NCI-H1048 (cell line): ENCODE data around the gene WDR64.

Experiments used
- DNase-seq: peaks from one replicate; lab custom pipeline; 2025; lab: John Stamatoyannopoulos, UW

Gene WDR64

GRCh38 chr1:241631674-241632073, 20.4 kb upstream of the WDR64 start:
- no peak for DNase-seq

DNA sequence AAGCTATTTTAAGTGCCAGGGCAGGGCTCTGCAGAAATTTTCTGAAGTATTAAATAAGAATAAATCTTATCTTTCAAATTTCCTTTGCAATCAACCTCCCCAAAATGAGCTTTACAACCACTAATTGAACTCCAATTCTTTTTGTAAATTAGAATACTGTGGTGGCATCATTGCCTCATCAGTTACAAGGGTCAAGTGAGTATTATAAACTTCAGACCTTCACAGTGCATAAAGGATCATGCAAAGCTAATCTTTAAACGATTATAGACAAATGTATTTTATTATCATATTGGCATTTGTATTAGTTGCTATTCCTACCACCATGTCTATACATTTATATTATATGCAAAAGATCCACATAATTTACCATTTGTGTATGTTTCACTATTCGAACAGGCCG, 19.1 kb upstream of the WDR64 start:
- DNase-seq: no peak

DNA sequence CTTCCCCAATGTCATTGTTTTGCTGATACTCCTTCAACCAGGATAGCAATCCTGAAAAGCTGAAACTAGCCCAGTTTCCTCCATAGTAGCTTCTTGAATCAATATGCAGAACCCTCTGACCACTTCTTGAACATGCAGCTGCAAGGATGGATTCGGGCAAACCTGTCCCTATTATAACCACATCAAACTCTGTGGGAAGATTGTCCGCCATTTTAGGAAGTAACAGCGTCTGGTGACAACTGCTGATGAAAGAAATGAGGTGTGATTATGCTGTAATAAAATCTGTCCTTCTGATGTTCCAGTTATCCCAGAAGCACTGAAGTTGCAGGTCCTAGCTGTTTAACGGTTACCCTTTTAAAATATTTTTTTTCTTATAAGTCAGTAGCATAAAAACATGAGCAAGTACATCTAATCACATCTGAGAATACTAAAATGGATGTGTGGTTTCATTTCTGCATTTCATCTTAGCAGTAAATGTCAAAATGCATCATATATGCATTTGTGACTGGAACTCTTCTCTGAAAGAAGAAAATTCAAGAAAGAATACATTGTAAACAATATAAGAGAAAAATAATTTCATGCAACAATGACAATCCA, 16.4 kb upstream of the WDR64 start:
- no peak for DNase-seq

DNA sequence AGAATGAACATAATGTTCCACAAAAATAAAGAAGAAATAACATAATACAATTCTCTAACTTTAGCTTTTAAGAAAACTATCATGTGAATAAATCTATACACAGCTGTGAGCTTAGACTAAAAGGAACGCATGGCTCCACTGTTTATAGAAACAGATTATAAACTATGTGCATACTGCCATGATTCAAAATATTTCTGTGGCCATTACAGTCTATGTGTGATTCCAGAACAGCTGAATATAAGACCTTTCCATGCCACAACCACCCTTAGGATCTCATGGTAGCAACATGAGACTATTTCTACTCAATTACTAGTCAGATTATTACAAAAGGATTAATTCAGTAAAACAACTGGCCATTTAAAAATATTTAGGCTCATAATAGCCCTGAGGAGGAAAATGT, 15.8 kb upstream of the WDR64 start:
- DNase-seq: no peak

- no peak for DNase-seq
Measured at GRCh38 chr1:241637046-241637590, 15.0 kb upstream of the WDR64 start.

GRCh38 chr1:241637604-241638003, 14.5 kb upstream of the WDR64 start:
- DNase-seq: no peak

GRCh38 chr1:241638099-241638682, 13.9 kb upstream of the WDR64 start:
- DNase-seq: no peak

GRCh38 chr1:241638909-241639622, 13.0 kb upstream of the WDR64 start:
- no peak for DNase-seq

DNA sequence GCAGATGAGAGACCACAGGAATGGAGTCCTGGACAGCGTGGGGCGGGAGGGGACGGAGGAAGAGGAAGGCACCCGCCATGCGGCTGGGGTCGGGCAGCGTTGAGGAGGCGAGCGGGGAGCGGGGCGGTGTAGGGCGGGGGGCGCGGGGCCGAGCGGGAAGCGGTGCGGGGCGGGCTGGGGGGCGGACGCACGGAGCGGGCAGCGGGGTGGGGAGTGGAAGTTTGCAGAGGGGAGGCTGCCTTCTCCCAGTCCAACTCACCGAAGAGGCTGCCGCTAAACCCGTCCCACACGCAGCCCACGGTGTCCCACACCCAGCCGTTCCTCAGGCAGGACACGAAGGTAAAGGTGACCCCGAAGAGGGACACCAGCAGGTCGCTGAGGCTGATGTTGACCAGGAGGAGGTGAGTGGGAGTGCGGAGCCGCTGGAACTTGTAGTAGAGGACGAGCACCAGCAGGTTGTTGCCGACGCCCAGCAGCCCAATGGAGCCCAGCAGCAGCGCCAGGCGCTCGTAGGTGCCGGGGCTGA, 12.4 kb upstream of the WDR64 start:
- no peak for DNase-seq

DNA sequence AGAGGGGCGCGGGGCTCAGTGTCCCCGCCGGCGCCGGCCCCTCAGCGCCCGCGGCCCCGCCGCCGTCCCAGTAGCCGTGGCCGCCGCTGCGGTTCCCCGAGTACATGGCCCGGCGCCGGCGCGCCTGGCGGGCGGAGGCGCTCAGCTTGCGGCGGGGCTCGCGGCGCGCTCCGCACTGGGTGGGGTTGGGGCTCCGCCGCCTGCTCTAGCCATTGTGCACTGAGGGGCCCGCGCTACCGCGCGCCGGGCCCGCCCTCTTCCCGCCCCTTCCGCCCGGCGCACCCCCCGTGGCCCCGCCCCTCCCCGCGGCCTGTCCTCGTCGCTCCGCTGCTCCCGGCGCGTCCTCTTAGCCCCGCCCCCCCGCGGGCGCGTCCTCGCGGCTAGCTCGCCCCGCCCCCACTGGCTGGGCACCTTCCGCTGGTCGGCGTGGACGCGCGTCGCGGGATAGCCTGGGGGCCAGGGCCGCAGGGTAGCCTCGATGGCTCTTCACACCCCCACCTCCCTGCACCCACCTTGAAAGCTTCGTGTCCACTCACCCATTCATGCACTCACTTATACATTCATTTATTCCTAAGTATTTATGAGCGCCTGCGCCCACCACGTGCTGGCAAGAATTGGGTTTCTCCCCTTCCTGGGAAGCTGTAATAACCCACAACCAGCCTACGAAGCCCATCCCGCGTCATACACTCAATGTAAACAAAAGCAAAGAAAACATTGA, 11.8 kb upstream of the WDR64 start, which contains the start of the genes CHML and OPN3:
Gene CHML (minus strand): TSS at position 221 of the 718 bp plus-strand sequence. CDS start 4,603 bp downstream, outside the sequence.
Gene OPN3 (minus strand): TSS at position 221 of the 718 bp plus-strand sequence. CDS start 115 bp downstream, at position 106.
- peak; percentile 90 for DNase-seq

DNA sequence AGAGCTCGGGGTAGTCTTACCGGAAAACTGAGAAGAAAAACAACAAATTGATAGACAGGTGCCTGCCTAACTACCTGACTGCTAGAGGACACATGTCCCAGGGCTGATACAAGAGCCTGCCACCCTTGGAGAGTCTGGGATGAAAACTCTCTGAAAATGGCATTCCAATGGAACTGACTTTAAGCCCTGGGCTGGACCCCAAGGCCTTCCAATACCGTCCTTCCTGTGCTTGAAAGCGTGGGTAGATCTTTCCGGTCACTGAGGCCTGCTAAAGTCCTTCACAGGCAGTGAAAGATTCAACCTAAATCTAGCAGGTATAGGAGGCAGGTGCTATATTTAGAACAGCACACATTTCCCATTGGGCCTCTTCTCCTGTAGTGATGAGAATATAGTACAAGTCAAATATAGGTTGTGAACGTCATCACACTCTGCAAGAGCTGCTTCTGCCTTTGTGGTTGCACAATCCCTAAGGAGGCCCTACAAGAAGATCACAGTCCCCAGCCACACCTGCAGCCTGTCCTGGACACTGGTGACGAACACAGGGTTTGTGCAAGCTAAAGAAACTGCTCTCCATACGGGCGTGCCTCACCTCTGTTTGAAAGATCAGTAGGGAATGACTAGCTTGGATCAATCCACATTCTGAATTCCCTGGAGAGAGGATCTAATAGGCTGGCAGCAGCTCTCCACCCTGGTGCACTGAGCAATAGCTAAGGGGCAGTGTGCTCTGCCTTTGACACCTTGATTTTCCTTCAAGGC, 11.0 kb upstream of the WDR64 start:
- no peak for DNase-seq

DNA sequence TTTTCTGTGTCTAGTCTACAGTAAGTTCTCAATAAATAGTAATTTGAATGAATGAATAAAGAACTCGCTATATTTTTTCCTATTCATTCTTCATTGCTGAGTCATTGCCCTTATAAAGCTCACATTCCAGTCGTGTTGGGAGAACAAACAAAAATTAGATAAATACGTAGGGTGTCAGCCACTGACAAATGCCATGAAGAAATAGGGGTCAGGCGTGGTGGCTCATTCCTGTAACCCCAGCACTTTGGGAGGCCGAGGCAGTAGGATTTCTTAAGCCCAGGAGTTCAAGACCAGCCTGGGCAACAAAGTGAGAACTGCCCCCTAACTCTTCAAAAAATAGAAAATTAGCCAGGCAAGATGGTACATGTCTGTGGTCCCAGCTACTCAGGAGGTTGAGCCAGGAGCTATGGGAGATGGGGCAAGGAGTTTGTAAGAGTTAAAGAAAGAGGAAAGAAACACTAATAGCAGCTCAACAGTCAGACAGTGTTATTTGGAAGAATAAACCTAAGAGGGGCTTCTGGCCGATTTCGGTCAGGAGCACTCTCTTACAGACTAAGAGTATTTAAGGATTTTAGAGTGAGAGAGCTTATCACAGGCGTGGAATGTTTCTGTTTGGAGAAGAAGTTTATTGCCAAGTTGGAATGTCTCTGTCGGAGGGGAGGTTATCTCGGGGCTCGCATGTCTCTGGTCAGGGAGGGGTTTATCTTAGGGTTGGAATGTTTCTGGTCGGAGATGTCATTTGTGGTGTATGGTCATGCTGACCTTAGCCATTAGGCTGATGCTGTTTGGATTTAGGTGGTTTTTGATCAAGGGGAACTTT, 10.1 kb upstream of the WDR64 start:
- no peak for DNase-seq

DNA sequence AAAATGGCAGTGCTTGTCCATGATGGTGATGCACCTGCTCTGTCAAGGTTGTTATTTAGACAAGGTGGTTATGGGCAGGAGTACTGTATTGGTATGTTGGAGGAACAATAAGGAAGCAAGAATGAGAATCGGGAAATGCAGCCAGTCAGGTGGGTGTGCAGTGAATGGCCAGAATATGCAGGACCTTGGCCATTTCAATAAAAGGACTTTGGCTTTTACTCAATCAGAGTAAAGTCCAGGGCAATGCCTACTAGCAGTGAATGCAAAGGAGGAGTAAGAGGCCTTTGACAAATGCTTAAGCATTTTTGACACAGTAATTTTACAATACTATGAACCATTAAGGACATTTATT, 9.5 kb upstream of the WDR64 start:
- no peak for DNase-seq

GRCh38 chr1:241644259-241644658, 7.8 kb upstream of the WDR64 start:
- no peak for DNase-seq

GRCh38 chr1:241645199-241645598, 6.9 kb upstream of the WDR64 start:
- no peak for DNase-seq

GRCh38 chr1:241646201-241646600, 5.9 kb upstream of the WDR64 start:
- DNase-seq: no peak

DNA sequence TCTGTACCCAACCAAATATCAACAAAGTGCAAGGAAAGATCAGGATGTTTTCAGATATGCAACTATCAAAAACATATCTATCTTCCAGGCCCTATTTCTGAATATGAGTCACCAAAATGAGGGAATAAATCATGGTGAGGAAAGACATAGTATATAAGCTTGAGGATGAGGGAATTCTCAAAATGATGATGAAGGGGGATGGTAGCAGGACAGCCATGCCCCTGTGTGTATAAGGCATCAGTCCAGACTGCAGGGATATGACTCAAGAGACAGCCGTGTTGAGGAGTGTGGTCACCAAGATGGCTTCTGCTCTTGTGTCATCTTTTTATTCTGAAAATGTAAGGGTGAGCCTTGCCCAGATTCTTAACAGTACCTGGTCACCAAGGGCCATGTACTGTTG, 4.4 kb upstream of the WDR64 start:
- DNase-seq: no peak

- DNase-seq: no peak
Measured at GRCh38 chr1:241648159-241648558, 3.9 kb upstream of the WDR64 start.

DNA sequence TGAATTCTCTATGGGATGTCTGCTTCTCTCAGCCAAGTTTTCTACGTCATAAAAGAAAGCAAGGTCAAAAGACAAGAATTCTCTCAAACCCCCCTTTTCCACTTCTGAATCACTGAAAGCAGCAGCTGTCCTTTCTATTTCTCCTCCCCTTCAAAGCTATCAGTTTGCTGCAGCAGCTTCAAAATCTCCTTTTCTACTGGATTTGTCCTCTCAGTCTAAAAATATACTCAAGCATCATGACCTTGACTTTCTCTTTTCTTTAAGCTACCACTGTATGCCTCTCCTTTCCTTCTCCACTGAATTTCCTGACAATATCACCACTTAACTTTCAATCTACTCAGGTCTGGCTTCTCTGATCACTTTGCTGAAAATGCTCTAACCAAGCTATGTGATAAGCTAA, 1.9 kb downstream of the WDR64 start:
- DNase-seq: no peak

GRCh38 chr1:241654641-241655040, 2.6 kb downstream of the WDR64 start:
- no peak for DNase-seq
